Nephron (organoid): ENCODE results near the gene TDRD7.
A peak's percentile ranks its signal among the peaks of the same experiment; 100 is the strongest.

Experiments used
- H3K27ac Mint-ChIP-seq, 3 experiments: 2 replicates each; pipeline ENCODE4 v1.8.0; 2020; ENCODE audit warnings: mixed read lengths in 3 of 3, mild to moderate bottlenecking in 2 of 3, moderate library complexity in 1 of 3
- H3K27me3 Mint-ChIP-seq: 2 replicates; pipeline ENCODE4 v1.8.0; 2021; ENCODE audit warnings: low read depth, mild to moderate bottlenecking, moderate library complexity, mixed read lengths
- H3K36me3 Mint-ChIP-seq: 2 replicates; pipeline ENCODE4 v1.8.0; 2020; ENCODE audit warnings: low read depth, mixed read lengths
- H3K4me1 Mint-ChIP-seq: 2 replicates; pipeline ENCODE4 v1.8.0; 2020; ENCODE audit warnings: mixed read lengths
- H3K4me3 Mint-ChIP-seq, 3 experiments: 2 replicates each; pipeline ENCODE4 v1.8.0; 2020; ENCODE audit warnings: mild to moderate bottlenecking in 3 of 3, mixed read lengths in 3 of 3, moderate library complexity in 2 of 3
- H3K9me3 Mint-ChIP-seq: 2 replicates; pipeline ENCODE4 v1.8.0; 2020; ENCODE audit warnings: mixed read lengths
- CTCF ChIP-seq, 3 experiments: fragments of 200-600 bp; sonication (generic); IDR thresholded peaks; one replicate each; pipeline ENCODE4 v1.5.0; 2021; ENCODE audit warnings: antibody characterized with exemption in 3 of 3; ENCODE audit not compliant: unreplicated experiment in 3 of 3

The TDRD7 gene

GRCh38 chr9:97397220-97397619 lies 14.7 kb upstream of the TDRD7 start:
- no peak overlapping the region for H3K4me3 Mint-ChIP-seq
- H3K4me1 Mint-ChIP-seq: no peaks in the 10 kb centered on the region
- no peak for TF ChIP-seq CTCF (IDR thresholded peaks at IDR 0.05; ENCODE audit: unreplicated experiment in 3 of 3)
- no peaks in the 10 kb centered on the region for H3K36me3 Mint-ChIP-seq
- H3K9me3 Mint-ChIP-seq: peaks cover 4% of the 10 kb centered on the region
- no peak overlapping the region for H3K27ac Mint-ChIP-seq
- H3K27me3 Mint-ChIP-seq: peaks cover 23% of the 10 kb centered on the region

GRCh38 chr9:97398999-97399758 lies 12.7 kb upstream of the TDRD7 start:
- Mint-ChIP-seq H3K36me3 (no peaks in the 10 kb centered on the region), H3K27ac (no peak overlapping the region), H3K4me1 (no peaks in the 10 kb centered on the region), H3K4me3 (no peak overlapping the region), H3K9me3 (peaks cover 9% of the 10 kb centered on the region), H3K27me3 (peaks cover 23% of the 10 kb centered on the region)
- TF ChIP-seq CTCF (IDR thresholded peaks at IDR 0.05; ENCODE audit: unreplicated experiment in 3 of 3): peak; percentile 83 to 88 (median 86)

GRCh38 chr9:97403746-97404316 lies 8.1 kb upstream of the TDRD7 start:
- peaks cover 9% of the 10 kb centered on the region for H3K27me3 Mint-ChIP-seq
- no peak for TF ChIP-seq CTCF (IDR thresholded peaks at IDR 0.05; ENCODE audit: unreplicated experiment in 3 of 3)
- no peaks in the 10 kb centered on the region for H3K4me1 Mint-ChIP-seq
- no peaks in the 10 kb centered on the region for H3K36me3 Mint-ChIP-seq
- H3K4me3 Mint-ChIP-seq: no peak overlapping the region
- no peak overlapping the region for H3K27ac Mint-ChIP-seq
- H3K9me3 Mint-ChIP-seq: peaks cover 16% of the 10 kb centered on the region

GRCh38 chr9:97405551-97405950 lies 6.3 kb upstream of the TDRD7 start:
- H3K4me3 Mint-ChIP-seq: no peak overlapping the region
- no peaks in the 10 kb centered on the region for H3K4me1 Mint-ChIP-seq
- H3K36me3 Mint-ChIP-seq: no peaks in the 10 kb centered on the region
- H3K9me3 Mint-ChIP-seq: peaks cover 18% of the 10 kb centered on the region
- peaks cover 18% of the 10 kb centered on the region for H3K27me3 Mint-ChIP-seq
- no peak for TF ChIP-seq CTCF (IDR thresholded peaks at IDR 0.05; ENCODE audit: unreplicated experiment in 3 of 3)
- no peak overlapping the region for H3K27ac Mint-ChIP-seq

GRCh38 chr9:97406620-97407177 lies 5.2 kb upstream of the TDRD7 start:
- Mint-ChIP-seq H3K27ac (peak overlapping the region in 1 of 3 experiments; percentile 53), H3K4me1 (peaks cover 5% of the 10 kb centered on the region), H3K4me3 (no peak overlapping the region), H3K9me3 (peaks cover 14% of the 10 kb centered on the region), H3K27me3 (peaks cover 23% of the 10 kb centered on the region), H3K36me3 (no peaks in the 10 kb centered on the region)
- TF ChIP-seq CTCF (IDR thresholded peaks at IDR 0.05; ENCODE audit: unreplicated experiment in 3 of 3): no peak
